AG09309 (cell line): ENCODE measurements around the gene PEX11G.
A peak's percentile ranks its signal among the peaks of the same experiment; 100 is the strongest.

Experiments used
- DNase-seq: peaks from one replicate; pipeline ENCODE4 v3.0.0-alpha.2; 2010; ENCODE audit warnings: low read depth
- H3K4me3 ChIP-seq: 2 replicates; pipeline ENCODE4 v1.5.1; 2011; ENCODE audit warnings: mild to moderate bottlenecking, low read depth, low read length, moderate library complexity; ENCODE audit not compliant: control insufficient read depth
- CTCF ChIP-seq: IDR thresholded peaks from 2 replicates; pipeline ENCODE4 v1.5.1; 2011; ENCODE audit warnings: mild to moderate bottlenecking, low read depth, low read length, inconsistent platforms; ENCODE audit not compliant: insufficient read depth, control insufficient read depth; ENCODE audit errors: missing control alignments

The PEX11G gene

GRCh38 chr19:7494416-7495098 is 5.7 kb upstream of the PEX11G start:
- no peak for TF ChIP-seq CTCF
- H3K4me3 ChIP-seq, result no peak overlapping the region
- no peak for DNase-seq

GRCh38 chr19:7492558-7492957 is 3.7 kb upstream of the PEX11G start:
- no peak overlapping the region for H3K4me3 ChIP-seq
- TF ChIP-seq CTCF, result no peak
- peak; percentile 45 for DNase-seq

GRCh38 chr19:7492142-7492541 is 3.3 kb upstream of the PEX11G start:
- H3K4me3 ChIP-seq, result no peak overlapping the region
- peak; percentile 92 for DNase-seq
- TF ChIP-seq CTCF, result no peak

- no peak for TF ChIP-seq CTCF
- H3K4me3 ChIP-seq, result no peak overlapping the region
- DNase-seq, result no peak
These were observed 792 bp upstream of the PEX11G start for GRCh38 chr19:7489609-7490044.

- TF ChIP-seq CTCF, result no peak
- H3K4me3 ChIP-seq, result no peak overlapping the region
- no peak for DNase-seq
These were observed 1.9 kb downstream of the PEX11G start for GRCh38 chr19:7486923-7487322.

GRCh38 chr19:7483720-7484201 is 5.1 kb downstream of the PEX11G start:
- no peak overlapping the region for H3K4me3 ChIP-seq
- DNase-seq, result no peak

More at GRCh38 chr19:7483720-7484201, 5.1 kb downstream of the PEX11G start:
- no peak for TF ChIP-seq CTCF
